Measurements from ENCODE around the gene USP2.

The USP2 gene

GRCh38 chr11:119352857-119353260, 28.6 kb downstream of the USP2 start:
- TF ChIP-seq, protein P1, sequence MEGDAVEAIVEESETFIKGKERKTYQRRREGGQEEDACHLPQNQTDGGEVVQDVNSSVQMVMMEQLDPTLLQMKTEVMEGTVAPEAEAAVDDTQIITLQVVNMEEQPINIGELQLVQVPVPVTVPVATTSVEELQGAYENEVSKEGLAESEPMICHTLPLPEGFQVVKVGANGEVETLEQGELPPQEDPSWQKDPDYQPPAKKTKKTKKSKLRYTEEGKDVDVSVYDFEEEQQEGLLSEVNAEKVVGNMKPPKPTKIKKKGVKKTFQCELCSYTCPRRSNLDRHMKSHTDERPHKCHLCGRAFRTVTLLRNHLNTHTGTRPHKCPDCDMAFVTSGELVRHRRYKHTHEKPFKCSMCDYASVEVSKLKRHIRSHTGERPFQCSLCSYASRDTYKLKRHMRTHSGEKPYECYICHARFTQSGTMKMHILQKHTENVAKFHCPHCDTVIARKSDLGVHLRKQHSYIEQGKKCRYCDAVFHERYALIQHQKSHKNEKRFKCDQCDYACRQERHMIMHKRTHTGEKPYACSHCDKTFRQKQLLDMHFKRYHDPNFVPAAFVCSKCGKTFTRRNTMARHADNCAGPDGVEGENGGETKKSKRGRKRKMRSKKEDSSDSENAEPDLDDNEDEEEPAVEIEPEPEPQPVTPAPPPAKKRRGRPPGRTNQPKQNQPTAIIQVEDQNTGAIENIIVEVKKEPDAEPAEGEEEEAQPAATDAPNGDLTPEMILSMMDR (IDR thresholded peaks at IDR 0.05; ENCODE audit: insufficient read depth, low read length, poor library complexity, severe bottlenecking), result no peak
- DNase-seq (ENCODE audit: extremely low read depth, insufficient read length), result no peak
- no peaks in the 10 kb centered on the region for H3K36me3 ChIP-seq (ENCODE audit: control insufficient read depth, insufficient read depth, low read length)
- H3K4me3 ChIP-seq (replicated peaks; ENCODE audit: low read depth, low read length), result no peak overlapping the region
- H3K27me3 ChIP-seq (replicated peaks; ENCODE audit: control insufficient read depth, insufficient read depth, low read length), result no peaks in the 10 kb centered on the region

GRCh38 chr11:119351232-119351631, 30.3 kb downstream of the USP2 start:
- TF ChIP-seq, protein P1 (IDR thresholded peaks at IDR 0.05; ENCODE audit: insufficient read depth, low read length, poor library complexity, severe bottlenecking), result no peak
- no peak for DNase-seq (ENCODE audit: extremely low read depth, insufficient read length)
- Histone ChIP-seq H3K4me3 (replicated peaks; ENCODE audit: low read depth, low read length) (no peak overlapping the region), H3K27me3 (replicated peaks; ENCODE audit: control insufficient read depth, insufficient read depth, low read length) (no peaks in the 10 kb centered on the region; the same call in 1 of the 2 replicates), H3K36me3 (ENCODE audit: control insufficient read depth, insufficient read depth, low read length) (no peaks in the 10 kb centered on the region)

DNA sequence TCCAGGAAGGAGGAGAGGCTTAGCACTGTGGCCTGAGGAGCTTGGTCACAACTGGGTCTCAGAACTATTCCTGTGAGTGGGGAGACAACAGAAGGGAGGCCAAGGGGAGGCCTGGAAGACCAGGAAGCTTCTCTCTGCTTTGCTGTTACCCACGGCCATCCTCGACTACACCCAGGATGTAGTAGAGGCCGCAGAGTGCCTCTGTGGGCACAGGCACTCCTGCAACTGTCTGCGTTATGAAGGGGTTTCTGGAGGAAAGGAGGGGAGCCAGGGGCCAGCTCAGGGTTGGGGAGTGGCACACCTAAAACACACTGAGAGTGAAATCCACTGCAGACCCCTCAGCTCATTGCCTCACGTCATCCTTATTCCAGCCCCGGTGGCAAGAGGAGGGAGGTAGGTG, 31.2 kb downstream of the USP2 start:
- no peaks in the 10 kb centered on the region for H3K36me3 ChIP-seq (ENCODE audit: control insufficient read depth, insufficient read depth, low read length)
- DNase-seq (ENCODE audit: extremely low read depth, insufficient read length), result no peak
- TF ChIP-seq, protein P1 (IDR thresholded peaks at IDR 0.05; ENCODE audit: insufficient read depth, low read length, poor library complexity, severe bottlenecking), result no peak
- no peak overlapping the region for H3K4me3 ChIP-seq (replicated peaks; ENCODE audit: low read depth, low read length)
- H3K27me3 ChIP-seq (replicated peaks; ENCODE audit: control insufficient read depth, insufficient read depth, low read length), result no peaks in the 10 kb centered on the region; the same call in 1 of the 2 replicates

DNA sequence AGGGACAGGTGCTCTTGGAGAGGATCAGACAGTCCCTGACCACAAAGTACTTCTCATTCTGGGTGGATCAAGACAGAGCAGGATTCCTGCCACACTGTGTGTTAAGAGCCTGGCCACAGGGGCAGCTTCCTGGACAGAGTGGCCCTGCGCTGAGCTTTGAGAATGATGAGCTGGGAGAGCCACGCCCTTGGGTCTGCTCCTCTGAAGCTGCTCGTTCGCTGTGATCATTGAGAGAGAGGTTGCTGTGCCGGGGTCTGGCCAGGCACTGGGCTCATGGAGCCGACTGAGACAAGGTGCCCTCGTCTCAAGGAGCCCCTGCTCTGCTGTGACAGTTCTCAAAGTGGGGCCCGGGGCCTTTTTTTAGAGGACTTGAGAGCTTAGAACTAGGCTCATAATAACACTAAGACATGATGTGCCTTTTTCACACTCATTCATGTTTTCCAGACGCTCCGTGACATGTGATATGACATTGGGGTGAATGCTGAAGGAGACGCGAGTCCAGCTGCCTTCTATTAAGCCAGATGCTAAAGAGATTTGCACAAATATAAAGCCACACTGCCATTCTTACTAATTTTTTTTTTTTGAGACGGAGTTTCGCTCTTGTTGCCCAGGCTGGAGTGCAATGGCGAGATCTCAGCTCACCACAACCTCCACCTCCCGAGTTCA, 33.4 kb downstream of the USP2 start:
- peaks cover 2% of the 10 kb centered on the region for H3K27me3 ChIP-seq (replicated peaks; ENCODE audit: control insufficient read depth, insufficient read depth, low read length)
- no peak for DNase-seq (ENCODE audit: extremely low read depth, insufficient read length)
- no peak overlapping the region for H3K4me3 ChIP-seq (replicated peaks; ENCODE audit: low read depth, low read length)
- TF ChIP-seq, protein P1 (IDR thresholded peaks at IDR 0.05; ENCODE audit: insufficient read depth, low read length, poor library complexity, severe bottlenecking), result no peak
- H3K36me3 ChIP-seq (ENCODE audit: control insufficient read depth, insufficient read depth, low read length), result no peaks in the 10 kb centered on the region

DNA sequence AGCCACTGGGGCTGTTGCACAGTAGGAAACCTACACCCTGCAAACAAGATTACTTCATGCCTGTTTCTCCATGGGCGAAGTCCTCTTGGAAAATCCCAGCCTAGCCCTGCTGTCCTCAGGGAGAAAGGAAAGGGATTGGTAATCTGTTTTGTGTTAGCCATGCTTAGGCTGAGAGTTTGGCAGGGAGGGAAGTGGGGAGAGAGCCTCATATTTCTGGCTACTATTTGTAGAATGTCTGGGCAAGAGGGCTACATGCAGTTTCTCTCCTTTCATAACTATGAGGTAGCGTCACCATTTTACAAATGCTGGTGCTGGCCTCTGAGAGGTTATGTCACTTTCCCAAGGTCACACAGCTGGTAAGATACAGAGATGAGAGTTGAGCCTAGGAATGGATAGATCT, 34.2 kb downstream of the USP2 start:
- TF ChIP-seq, protein P1 (IDR thresholded peaks at IDR 0.05; ENCODE audit: insufficient read depth, low read length, poor library complexity, severe bottlenecking), result no peak
- Histone ChIP-seq H3K4me3 (replicated peaks; ENCODE audit: low read depth, low read length) (no peak overlapping the region), H3K36me3 (ENCODE audit: control insufficient read depth, insufficient read depth, low read length) (no peaks in the 10 kb centered on the region), H3K27me3 (replicated peaks; ENCODE audit: control insufficient read depth, insufficient read depth, low read length) (peaks cover 2% of the 10 kb centered on the region)
- no peak for DNase-seq (ENCODE audit: extremely low read depth, insufficient read length)

DNA sequence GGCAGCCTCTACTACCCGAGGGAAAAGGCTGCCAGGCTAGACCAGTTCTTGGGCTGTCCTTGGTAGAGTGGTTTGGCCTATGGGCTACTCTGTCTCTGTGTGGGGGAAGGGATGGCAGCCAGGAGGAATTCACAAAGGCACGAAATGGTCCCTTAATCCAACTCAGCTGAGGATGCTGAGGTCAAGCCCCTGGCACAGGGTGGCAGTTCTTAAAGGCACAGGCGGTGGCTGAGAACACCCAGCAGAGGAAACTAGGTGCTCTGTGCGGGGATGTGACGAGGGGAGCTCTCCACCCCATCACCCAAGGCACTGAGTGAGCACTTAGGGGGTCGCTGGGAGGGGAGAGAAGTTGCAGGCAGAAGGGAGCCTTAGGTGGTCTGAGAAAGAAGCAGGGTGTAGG, 34.9 kb downstream of the USP2 start, which contains the start of gene MFRP:
Gene MFRP, minus strand, starts transcription at position 101 of the 400 bp plus-strand sequence. CDS start 192 bp downstream, outside the sequence.
- H3K4me3 ChIP-seq (replicated peaks; ENCODE audit: low read depth, low read length), result no peak within 1 kb of the TSS
- peaks cover 2% of the 10 kb centered on the region for H3K27me3 ChIP-seq (replicated peaks; ENCODE audit: control insufficient read depth, insufficient read depth, low read length)
- no peak for DNase-seq (ENCODE audit: extremely low read depth, insufficient read length)
- no peaks in the 10 kb centered on the region for H3K36me3 ChIP-seq (ENCODE audit: control insufficient read depth, insufficient read depth, low read length)
- TF ChIP-seq, protein P1 (IDR thresholded peaks at IDR 0.05; ENCODE audit: insufficient read depth, low read length, poor library complexity, severe bottlenecking), result no peak

Data from GM06990 (cell line).